HCT116 (cell line): ENCODE measurements around the gene HOXD9. TPM values are rescaled to one million over a fixed set of nuclear protein-coding genes. Genes with fewer than 3 reads are reported as not detected.

Experiments
- ATAC-seq: fragments of 200-7000 bp; cut with Tn5 transposase; 2 replicates; pipeline ENCODE4 v1.9.1; 2020; ENCODE audit warnings: mild to moderate bottlenecking, moderate library complexity
- BruUV-seq: library from RNA; stranded (reverse); fragments of 400-500 nt; replicated peaks from 2 replicates; lab custom pipeline; 2021; lab: Mats Ljungman, UMichigan
- CTCF ChIA-PET: fragments of 300-600 bp; sonication (Branson Sonifier 250); formaldehyde crosslinking; loops from one replicate; lab custom pipeline; 2021; ENCODE audit warnings: antibody characterized with exemption; lab: Charles Lee
- POLR2A ChIA-PET: fragments of 300-600, 350-600 bp; sonication (Branson Sonifier 250); formaldehyde crosslinking; loops from one replicate; lab custom pipeline; 2021; ENCODE audit warnings: antibody characterized with exemption; lab: Charles Lee
- RAD21 ChIA-PET, 2 experiments: fragments of 300-600 bp; sonication (Branson Sonifier 250); formaldehyde crosslinking; loops; one replicate each; lab custom pipeline; 2023; ENCODE audit warnings: low total read pairs in 2 of 2; ENCODE audit not compliant: uncharacterized antibody in 2 of 2, unreplicated experiment in 2 of 2, low non-redundant PET in 1 of 2; lab: Charles Lee
- DNase-seq: peaks from one replicate; pipeline ENCODE4 v3.0.0-alpha.2; 2010; ENCODE audit warnings: low read depth, low spot score
- H2AFZ ChIP-seq: fragments of 200-600 bp; shearing (Covaris generic), sonication (generic); 2 replicates; pipeline ENCODE4 v1.6.1; 2017; ENCODE audit warnings: low read depth, mixed run types, mixed read lengths, antibody characterized with exemption, low read length; ENCODE audit not compliant: poor library complexity, severe bottlenecking
- H3K27ac ChIP-seq: 2 replicates; pipeline ENCODE4 v1.5.1; 2012; ENCODE audit warnings: low read depth, low read length
- H3K27me3 ChIP-seq: fragments of 200-600 bp; sonication (generic); 2 replicates; pipeline ENCODE4 v1.6.1; 2016; ENCODE audit warnings: mixed run types, low read length, mixed read lengths; ENCODE audit not compliant: insufficient read depth
- H3K36me3 ChIP-seq, 2 experiments: fragments of 200-500 bp in 1 of 2; fragments of 200-600 bp in 1 of 2; sonication (Bioruptor generic) in 1 of 2; sonication (generic) in 1 of 2; 2 replicates each; pipeline versions ENCODE4 v1.5.1 to v1.6.1; 2014 to 2016; ENCODE audit warnings: low read length in 2 of 2, inconsistent platforms in 1 of 2, mixed read lengths in 1 of 2, mixed run types in 1 of 2; ENCODE audit not compliant: insufficient read depth in 2 of 2, control insufficient read depth in 1 of 2
- H3K4me1 ChIP-seq, 2 experiments: fragments of 200-600 bp in 1 of 2; sonication (generic) in 1 of 2; 2 replicates each; pipeline versions ENCODE4 v1.5.1 to v1.6.1; 2012 to 2017; ENCODE audit warnings: low read length in 2 of 2, inconsistent platforms in 1 of 2, mild to moderate bottlenecking in 1 of 2, mixed read lengths in 1 of 2, mixed run types in 1 of 2, moderate library complexity in 1 of 2; ENCODE audit not compliant: insufficient read depth in 2 of 2, control insufficient read depth in 1 of 2
- H3K4me2 ChIP-seq: fragments of 200-600 bp; sonication (generic); 2 replicates; pipeline ENCODE4 v1.6.1; 2017; ENCODE audit warnings: mixed run types, low read length, mixed read lengths
- H3K4me3 ChIP-seq, 2 experiments: fragments of 200-600 bp in 1 of 2; sonication (generic) in 1 of 2; replicated peaks in 1 of 2; 2 replicates each; pipeline ENCODE4 v1.5.1; 2011 to 2016; ENCODE audit warnings: low read length in 2 of 2, control low read depth in 1 of 2, low read depth in 1 of 2, mild to moderate bottlenecking in 1 of 2, mixed read lengths in 1 of 2, mixed run types in 1 of 2
- H3K79me2 ChIP-seq: fragments of 200-600 bp; sonication (generic); 2 replicates; pipeline ENCODE4 v1.6.1; 2017; ENCODE audit warnings: mild to moderate bottlenecking, mixed run types, low read length, moderate library complexity, mixed read lengths; ENCODE audit not compliant: insufficient read depth
- H3K9ac ChIP-seq: fragments of 200-600 bp; sonication (generic); 2 replicates; pipeline ENCODE4 v1.6.1; 2016; ENCODE audit warnings: low read length, mixed read lengths
- H3K9me2 ChIP-seq: fragments of 200-600 bp; sonication (generic), shearing (Covaris generic); 2 replicates; pipeline ENCODE4 v1.6.1; 2017; ENCODE audit warnings: mixed run types, mild to moderate bottlenecking, moderate library complexity; ENCODE audit not compliant: insufficient read depth
- H3K9me3 ChIP-seq, 2 experiments: fragments of 200-500 bp in 1 of 2; fragments of 200-600 bp in 1 of 2; sonication (Bioruptor generic) in 1 of 2; sonication (generic) in 1 of 2; 2 replicates each; pipeline ENCODE4 v1.6.1; 2014 to 2017; ENCODE audit warnings: low read length in 2 of 2, mixed read lengths in 2 of 2, inconsistent platforms in 1 of 2, low read depth in 1 of 2, mild to moderate bottlenecking in 1 of 2, mixed run types in 1 of 2, moderate library complexity in 1 of 2; ENCODE audit not compliant: control insufficient read depth in 1 of 2, insufficient read depth in 1 of 2
- H4K20me1 ChIP-seq: fragments of 200-600 bp; sonication (generic), shearing (Covaris generic); 2 replicates; pipeline ENCODE4 v1.6.1; 2017; ENCODE audit warnings: mixed run types, mild to moderate bottlenecking, moderate library complexity; ENCODE audit not compliant: insufficient read depth
- ELF1 ChIP-seq: IDR thresholded peaks from 2 replicates; pipeline ENCODE4 v1.6.1; 2012; ENCODE audit warnings: low read depth, borderline replicate concordance
- EZH2phosphoT487 ChIP-seq: fragments of 200-600 bp; IDR thresholded peaks from 2 replicates; pipeline ENCODE4 v1.6.1; 2018; ENCODE audit warnings: antibody characterized with exemption, borderline replicate concordance
- POLR2AphosphoS5 ChIP-seq: IDR thresholded peaks from 2 replicates; pipeline ENCODE4 v1.6.1; 2011; ENCODE audit warnings: mild to moderate bottlenecking, low read depth, low read length, moderate library complexity
- RAD21 ChIP-seq: IDR thresholded peaks from 2 replicates; pipeline ENCODE4 v1.6.1; 2012; ENCODE audit warnings: low read depth, mild to moderate bottlenecking
- SIN3A ChIP-seq: IDR thresholded peaks from 2 replicates; pipeline ENCODE4 v1.6.1; 2012; ENCODE audit warnings: low read depth
- SP1 ChIP-seq: IDR thresholded peaks from 2 replicates; pipeline ENCODE4 v1.6.1; 2012; ENCODE audit warnings: low read depth
- SRF ChIP-seq: IDR thresholded peaks from 2 replicates; pipeline ENCODE4 v1.6.1; 2012; ENCODE audit warnings: low read depth
- YY1 ChIP-seq: IDR thresholded peaks from 2 replicates; pipeline ENCODE4 v1.6.1; 2011; ENCODE audit warnings: low read length, low read depth, moderate library complexity, mild to moderate bottlenecking; ENCODE audit not compliant: insufficient replicate concordance; ENCODE audit errors: extremely low read depth
- intact Hi-C: fragments of 100-400 bp; cut with micrococcal nuclease; formaldehyde crosslinking; loops from 2 replicates; pipeline ENCODE4 v1.10.0; 2022
- total RNA-seq: library from RNA; stranded (reverse); gene quantifications from one replicate; pipeline ENCODE4 v1.2.1, GENCODE V29; 2021; ENCODE audit not compliant: unreplicated experiment
- TF ChIP-seq, protein P1 (sequence below): IDR thresholded peaks from 2 replicates; pipeline ENCODE4 v1.6.1; 2012; ENCODE audit warnings: low read depth
- TF ChIP-seq, protein P2 (sequence below), 3 experiments: fragments of 200-600 bp in 1 of 3; sonication (generic) in 1 of 3; IDR thresholded peaks in 2 of 3; conservative IDR thresholded peaks in 1 of 3; 2 replicates each; pipeline ENCODE4 v1.5.1; 2012 to 2017; ENCODE audit warnings: low read depth in 2 of 3, low read length in 2 of 3, antibody characterized with exemption in 1 of 3, borderline replicate concordance in 1 of 3, control low read depth in 1 of 3, mild to moderate bottlenecking in 1 of 3, mixed read lengths in 1 of 3, mixed run types in 1 of 3, moderate library complexity in 1 of 3; ENCODE audit not compliant: insufficient read depth in 1 of 3

HOXD9 gene
- total RNA-seq, 1 experiment from 2014 or later: not detected

DNA sequence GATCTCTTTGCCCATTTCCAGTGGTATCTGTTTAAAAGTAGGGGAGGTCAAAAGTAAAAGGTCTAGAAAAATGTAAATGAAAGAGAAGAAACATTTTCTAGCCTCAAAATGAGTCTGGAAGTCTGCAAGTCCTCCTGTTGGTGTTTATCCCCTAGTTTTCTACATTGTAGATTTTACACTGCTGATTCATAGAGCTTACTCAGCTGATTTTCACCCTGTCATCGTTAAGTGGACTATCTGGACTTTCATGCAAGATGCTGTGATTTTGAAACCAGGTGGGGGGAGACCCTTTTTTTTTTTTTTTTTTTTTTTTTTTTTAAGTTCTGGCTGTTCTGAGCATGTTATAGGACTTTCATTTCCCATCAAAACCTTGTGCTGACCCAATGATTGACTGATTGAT lies 44.9 kb downstream of the HOXD9 start:
- TF ChIP-seq SRF (no peak), EZH2phosphoT487 (no peak), YY1 (no peak), SIN3A (no peak), ELF1 (no peak), SP1 (no peak), RAD21 (no peak), POLR2AphosphoS5 (no peak)
- TF ChIP-seq, protein P1, sequence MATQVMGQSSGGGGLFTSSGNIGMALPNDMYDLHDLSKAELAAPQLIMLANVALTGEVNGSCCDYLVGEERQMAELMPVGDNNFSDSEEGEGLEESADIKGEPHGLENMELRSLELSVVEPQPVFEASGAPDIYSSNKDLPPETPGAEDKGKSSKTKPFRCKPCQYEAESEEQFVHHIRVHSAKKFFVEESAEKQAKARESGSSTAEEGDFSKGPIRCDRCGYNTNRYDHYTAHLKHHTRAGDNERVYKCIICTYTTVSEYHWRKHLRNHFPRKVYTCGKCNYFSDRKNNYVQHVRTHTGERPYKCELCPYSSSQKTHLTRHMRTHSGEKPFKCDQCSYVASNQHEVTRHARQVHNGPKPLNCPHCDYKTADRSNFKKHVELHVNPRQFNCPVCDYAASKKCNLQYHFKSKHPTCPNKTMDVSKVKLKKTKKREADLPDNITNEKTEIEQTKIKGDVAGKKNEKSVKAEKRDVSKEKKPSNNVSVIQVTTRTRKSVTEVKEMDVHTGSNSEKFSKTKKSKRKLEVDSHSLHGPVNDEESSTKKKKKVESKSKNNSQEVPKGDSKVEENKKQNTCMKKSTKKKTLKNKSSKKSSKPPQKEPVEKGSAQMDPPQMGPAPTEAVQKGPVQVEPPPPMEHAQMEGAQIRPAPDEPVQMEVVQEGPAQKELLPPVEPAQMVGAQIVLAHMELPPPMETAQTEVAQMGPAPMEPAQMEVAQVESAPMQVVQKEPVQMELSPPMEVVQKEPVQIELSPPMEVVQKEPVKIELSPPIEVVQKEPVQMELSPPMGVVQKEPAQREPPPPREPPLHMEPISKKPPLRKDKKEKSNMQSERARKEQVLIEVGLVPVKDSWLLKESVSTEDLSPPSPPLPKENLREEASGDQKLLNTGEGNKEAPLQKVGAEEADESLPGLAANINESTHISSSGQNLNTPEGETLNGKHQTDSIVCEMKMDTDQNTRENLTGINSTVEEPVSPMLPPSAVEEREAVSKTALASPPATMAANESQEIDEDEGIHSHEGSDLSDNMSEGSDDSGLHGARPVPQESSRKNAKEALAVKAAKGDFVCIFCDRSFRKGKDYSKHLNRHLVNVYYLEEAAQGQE: no peak
- TF ChIP-seq, protein P2, sequence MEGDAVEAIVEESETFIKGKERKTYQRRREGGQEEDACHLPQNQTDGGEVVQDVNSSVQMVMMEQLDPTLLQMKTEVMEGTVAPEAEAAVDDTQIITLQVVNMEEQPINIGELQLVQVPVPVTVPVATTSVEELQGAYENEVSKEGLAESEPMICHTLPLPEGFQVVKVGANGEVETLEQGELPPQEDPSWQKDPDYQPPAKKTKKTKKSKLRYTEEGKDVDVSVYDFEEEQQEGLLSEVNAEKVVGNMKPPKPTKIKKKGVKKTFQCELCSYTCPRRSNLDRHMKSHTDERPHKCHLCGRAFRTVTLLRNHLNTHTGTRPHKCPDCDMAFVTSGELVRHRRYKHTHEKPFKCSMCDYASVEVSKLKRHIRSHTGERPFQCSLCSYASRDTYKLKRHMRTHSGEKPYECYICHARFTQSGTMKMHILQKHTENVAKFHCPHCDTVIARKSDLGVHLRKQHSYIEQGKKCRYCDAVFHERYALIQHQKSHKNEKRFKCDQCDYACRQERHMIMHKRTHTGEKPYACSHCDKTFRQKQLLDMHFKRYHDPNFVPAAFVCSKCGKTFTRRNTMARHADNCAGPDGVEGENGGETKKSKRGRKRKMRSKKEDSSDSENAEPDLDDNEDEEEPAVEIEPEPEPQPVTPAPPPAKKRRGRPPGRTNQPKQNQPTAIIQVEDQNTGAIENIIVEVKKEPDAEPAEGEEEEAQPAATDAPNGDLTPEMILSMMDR (IDR thresholded peaks at IDR 0.05 in 2 of 3, conservative IDR thresholded peaks at IDR 0.05 in 1 of 3; ENCODE audit: borderline replicate concordance in 1 of 3, insufficient read depth in 1 of 3, low read depth in 2 of 3, low read length in 2 of 3): no peak
- TF ChIP-seq, all 23 proteins: peak for 0
- CTCF ChIA-PET: no interaction called here
- Histone ChIP-seq H4K20me1 (no peaks in the 10 kb centered on the region), H3K9ac (no peak overlapping the region), H3K79me2 (no peaks in the 10 kb centered on the region), H3K4me2 (no peak overlapping the region), H2AFZ (no peak overlapping the region), H3K4me3 (no peak overlapping the region), H3K4me1 (no peaks in the 10 kb centered on the region), H3K27me3 (no peaks in the 10 kb centered on the region), H3K27ac (no peak overlapping the region), H3K9me3 (no peaks in the 10 kb centered on the region), H3K9me2 (no peaks in the 10 kb centered on the region), H3K36me3 (no peaks in the 10 kb centered on the region)
- POLR2A ChIA-PET: no interaction called here
- intact Hi-C loops: no loop called here
- no TSS peak for BruUV-seq
- no peak for ATAC-seq
- RAD21 ChIA-PET: no interaction called here
- no peak for DNase-seq
